MM.1S (cell line): ENCODE data around the gene CFL2.

Experiments used
- DNase-seq: peaks from one replicate; pipeline ENCODE4 v3.0.0-alpha.2; 2015
- H2AFZ ChIP-seq: fragments of 300-600 bp; sonication (generic); 2 replicates; pipeline ENCODE4 v1.6.0; 2016; ENCODE audit warnings: antibody characterized with exemption, low read length
- H3F3A ChIP-seq: fragments of 300-600 bp; sonication (generic); 2 replicates; pipeline ENCODE4 v1.6.1; 2016; ENCODE audit warnings: mild to moderate bottlenecking, antibody characterized with exemption, low read length, moderate library complexity, mixed read lengths; ENCODE audit not compliant: insufficient read depth
- H3K27ac ChIP-seq: fragments of 300-600 bp; sonication (generic); 2 replicates; pipeline ENCODE4 v1.5.1; 2016; ENCODE audit warnings: mild to moderate bottlenecking, low read length
- H3K27me3 ChIP-seq: fragments of 300-600 bp; sonication (generic); replicated peaks from 2 replicates; pipeline ENCODE4 v1.6.0; 2016; ENCODE audit warnings: low read length; ENCODE audit not compliant: insufficient read depth
- H3K36me3 ChIP-seq: fragments of 300-600 bp; sonication (generic); replicated peaks from 2 replicates; pipeline ENCODE4 v1.6.1; 2016; ENCODE audit warnings: mild to moderate bottlenecking, low read length, mixed read lengths; ENCODE audit not compliant: insufficient read depth
- H3K4me1 ChIP-seq: fragments of 300-600 bp; sonication (generic); 2 replicates; pipeline ENCODE4 v1.6.1; 2016; ENCODE audit warnings: low read length, mixed read lengths
- H3K4me2 ChIP-seq: fragments of 300-600 bp; sonication (generic); 2 replicates; pipeline ENCODE4 v1.6.0; 2016; ENCODE audit warnings: low read depth, low read length
- H3K4me3 ChIP-seq: fragments of 300-600 bp; sonication (generic); 2 replicates; pipeline ENCODE4 v1.5.1; 2016; ENCODE audit warnings: low read length, mixed read lengths
- H3K79me2 ChIP-seq: fragments of 300-600 bp; sonication (generic); 2 replicates; pipeline ENCODE4 v1.6.1; 2016; ENCODE audit warnings: mixed run types, low read length, mixed read lengths
- H3K9ac ChIP-seq: fragments of 300-600 bp; sonication (generic); 2 replicates; pipeline ENCODE4 v1.6.1; 2016; ENCODE audit warnings: low read length, mixed read lengths
- H3K9me2 ChIP-seq: fragments of 300-600 bp; sonication (generic); replicated peaks from 2 replicates; pipeline ENCODE4 v1.6.1; 2016; ENCODE audit warnings: mild to moderate bottlenecking, low read length, mixed read lengths; ENCODE audit not compliant: insufficient read depth
- H3K9me3 ChIP-seq: fragments of 300-600 bp; sonication (generic); replicated peaks from 2 replicates; pipeline ENCODE4 v1.6.1; 2016; ENCODE audit warnings: mild to moderate bottlenecking, low read length, mixed read lengths; ENCODE audit not compliant: insufficient read depth
- H4K20me1 ChIP-seq: fragments of 300-600 bp; sonication (generic); 2 replicates; pipeline ENCODE4 v1.6.1; 2016; ENCODE audit warnings: mild to moderate bottlenecking, low read length, moderate library complexity, mixed read lengths; ENCODE audit not compliant: insufficient read depth
- EZH2 ChIP-seq: fragments of 300-600 bp; sonication (generic); optimal IDR thresholded peaks from 2 replicates; pipeline ENCODE3; 2017; ENCODE audit warnings: low read depth, mild to moderate bottlenecking, antibody characterized with exemption, low read length, mixed read lengths
- EZH2phosphoT487 ChIP-seq: fragments of 300-600 bp; sonication (generic); IDR thresholded peaks from 2 replicates; pipeline ENCODE4 v1.6.1; 2018; ENCODE audit warnings: antibody characterized with exemption, low read length
- TF ChIP-seq, protein P1 (sequence below): fragments of 300-600 bp; sonication (generic); IDR thresholded peaks from 2 replicates; pipeline ENCODE4 v1.5.1; 2016; ENCODE audit warnings: antibody characterized with exemption, low read length, mixed read lengths

CFL2 gene

DNA sequence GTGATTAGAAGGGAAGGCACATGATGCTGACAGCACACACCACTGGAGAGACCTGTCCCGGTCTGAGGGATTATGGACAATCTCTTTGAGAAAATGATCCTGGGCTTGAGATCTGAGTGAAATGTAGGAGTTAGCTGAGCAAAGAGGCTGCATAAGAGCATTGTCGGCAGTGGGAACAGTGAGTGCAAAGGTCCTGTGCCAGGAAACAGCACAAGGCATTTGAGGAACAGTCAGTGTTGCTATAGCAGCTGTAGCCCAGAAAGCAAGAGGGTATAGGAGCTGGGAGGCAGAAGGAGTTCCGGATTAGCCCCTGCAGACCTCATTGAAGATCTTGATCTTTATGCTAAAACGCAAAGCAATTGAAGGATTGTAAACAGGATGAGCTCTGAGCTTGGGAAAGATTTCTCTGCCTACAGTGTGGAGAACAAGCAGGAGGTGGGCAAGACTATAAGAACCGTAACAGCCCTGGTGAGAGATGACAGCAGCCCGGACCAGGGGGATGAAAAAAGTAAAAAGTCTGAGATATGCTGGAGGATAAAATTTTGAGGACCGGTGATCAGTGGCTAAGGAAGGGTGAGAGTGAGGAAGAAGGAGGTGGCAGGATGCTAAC lies 28.5 kb downstream of the CFL2 start:
- H4K20me1 ChIP-seq: no peaks in the 10 kb centered on the region
- no peaks in the 10 kb centered on the region for H3K79me2 ChIP-seq
- no peaks in the 10 kb centered on the region for H3K4me1 ChIP-seq
- no peak overlapping the region for H3K4me2 ChIP-seq
- no peak for DNase-seq
- H3F3A ChIP-seq: no peaks in the 10 kb centered on the region
- TF ChIP-seq, protein P1, sequence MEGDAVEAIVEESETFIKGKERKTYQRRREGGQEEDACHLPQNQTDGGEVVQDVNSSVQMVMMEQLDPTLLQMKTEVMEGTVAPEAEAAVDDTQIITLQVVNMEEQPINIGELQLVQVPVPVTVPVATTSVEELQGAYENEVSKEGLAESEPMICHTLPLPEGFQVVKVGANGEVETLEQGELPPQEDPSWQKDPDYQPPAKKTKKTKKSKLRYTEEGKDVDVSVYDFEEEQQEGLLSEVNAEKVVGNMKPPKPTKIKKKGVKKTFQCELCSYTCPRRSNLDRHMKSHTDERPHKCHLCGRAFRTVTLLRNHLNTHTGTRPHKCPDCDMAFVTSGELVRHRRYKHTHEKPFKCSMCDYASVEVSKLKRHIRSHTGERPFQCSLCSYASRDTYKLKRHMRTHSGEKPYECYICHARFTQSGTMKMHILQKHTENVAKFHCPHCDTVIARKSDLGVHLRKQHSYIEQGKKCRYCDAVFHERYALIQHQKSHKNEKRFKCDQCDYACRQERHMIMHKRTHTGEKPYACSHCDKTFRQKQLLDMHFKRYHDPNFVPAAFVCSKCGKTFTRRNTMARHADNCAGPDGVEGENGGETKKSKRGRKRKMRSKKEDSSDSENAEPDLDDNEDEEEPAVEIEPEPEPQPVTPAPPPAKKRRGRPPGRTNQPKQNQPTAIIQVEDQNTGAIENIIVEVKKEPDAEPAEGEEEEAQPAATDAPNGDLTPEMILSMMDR: no peak
- TF ChIP-seq EZH2: no peak
- no peak for TF ChIP-seq EZH2phosphoT487
- H3K36me3 ChIP-seq: no peaks in the 10 kb centered on the region
- H3K27me3 ChIP-seq: no peaks in the 10 kb centered on the region
- H3K4me3 ChIP-seq: no peak overlapping the region
- H3K9ac ChIP-seq: no peak overlapping the region
- no peak overlapping the region for H2AFZ ChIP-seq
- no peaks in the 10 kb centered on the region for H3K9me2 ChIP-seq
- no peaks in the 10 kb centered on the region for H3K9me3 ChIP-seq
- H3K27ac ChIP-seq: no peak overlapping the region

DNA sequence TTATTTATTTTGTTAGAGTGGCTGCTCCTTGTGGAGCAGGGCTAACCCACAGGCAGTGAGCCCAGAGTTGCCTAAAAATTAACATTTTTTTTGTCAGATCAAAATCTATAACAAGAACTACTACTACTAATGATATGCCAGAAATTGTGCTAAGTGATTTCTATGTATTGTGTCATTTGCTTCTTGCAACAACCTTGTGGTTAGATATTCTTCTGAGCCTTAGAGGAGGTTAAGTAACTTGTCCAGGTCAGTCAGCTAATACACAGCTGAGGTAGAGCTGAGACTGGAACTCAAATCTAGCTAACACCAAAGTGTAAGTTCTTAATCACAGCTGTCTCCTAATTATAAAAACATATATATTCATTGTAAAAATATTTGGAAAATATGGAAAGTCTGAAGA lies 29.8 kb downstream of the CFL2 start:
- Histone ChIP-seq H3K9me3 (no peaks in the 10 kb centered on the region), H3K4me1 (no peaks in the 10 kb centered on the region), H3K4me3 (no peak overlapping the region), H3K9me2 (no peaks in the 10 kb centered on the region), H3F3A (no peaks in the 10 kb centered on the region), H3K9ac (no peak overlapping the region), H3K36me3 (no peaks in the 10 kb centered on the region), H3K4me2 (no peak overlapping the region), H2AFZ (no peak overlapping the region), H3K27ac (no peak overlapping the region), H3K79me2 (no peaks in the 10 kb centered on the region), H3K27me3 (no peaks in the 10 kb centered on the region), H4K20me1 (no peaks in the 10 kb centered on the region)
- TF ChIP-seq EZH2phosphoT487: no peak
- TF ChIP-seq EZH2: no peak
- TF ChIP-seq, protein P1: no peak
- no peak for DNase-seq

DNA sequence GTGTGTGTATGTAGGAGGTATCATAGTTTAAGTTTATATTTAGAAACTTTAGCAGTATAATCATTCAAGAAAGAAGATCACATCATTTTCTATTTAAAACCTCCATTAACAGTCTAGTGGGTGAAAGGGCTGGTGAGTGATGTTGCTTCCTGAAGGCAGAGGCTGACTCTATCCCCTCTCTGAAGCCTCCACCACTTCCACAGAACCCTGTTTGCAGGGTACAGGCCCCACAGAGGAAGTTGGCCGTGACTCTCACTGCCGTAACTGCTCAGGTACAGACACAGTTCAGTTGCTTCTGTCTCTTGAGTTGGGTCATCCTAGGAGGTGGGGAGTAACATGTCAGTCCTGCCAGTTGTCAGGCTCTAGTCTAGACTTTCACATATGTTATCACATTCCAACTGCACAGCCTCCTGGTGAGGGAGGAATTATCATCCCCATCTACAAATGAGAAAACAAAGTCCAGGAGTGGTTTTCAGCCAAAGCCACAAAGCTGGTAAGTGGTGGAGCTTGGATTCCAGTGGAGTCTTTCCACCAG lies 31.5 kb downstream of the CFL2 start:
- Histone ChIP-seq H3K9me3 (no peaks in the 10 kb centered on the region), H2AFZ (no peak overlapping the region), H3K27ac (no peak overlapping the region)

DNA sequence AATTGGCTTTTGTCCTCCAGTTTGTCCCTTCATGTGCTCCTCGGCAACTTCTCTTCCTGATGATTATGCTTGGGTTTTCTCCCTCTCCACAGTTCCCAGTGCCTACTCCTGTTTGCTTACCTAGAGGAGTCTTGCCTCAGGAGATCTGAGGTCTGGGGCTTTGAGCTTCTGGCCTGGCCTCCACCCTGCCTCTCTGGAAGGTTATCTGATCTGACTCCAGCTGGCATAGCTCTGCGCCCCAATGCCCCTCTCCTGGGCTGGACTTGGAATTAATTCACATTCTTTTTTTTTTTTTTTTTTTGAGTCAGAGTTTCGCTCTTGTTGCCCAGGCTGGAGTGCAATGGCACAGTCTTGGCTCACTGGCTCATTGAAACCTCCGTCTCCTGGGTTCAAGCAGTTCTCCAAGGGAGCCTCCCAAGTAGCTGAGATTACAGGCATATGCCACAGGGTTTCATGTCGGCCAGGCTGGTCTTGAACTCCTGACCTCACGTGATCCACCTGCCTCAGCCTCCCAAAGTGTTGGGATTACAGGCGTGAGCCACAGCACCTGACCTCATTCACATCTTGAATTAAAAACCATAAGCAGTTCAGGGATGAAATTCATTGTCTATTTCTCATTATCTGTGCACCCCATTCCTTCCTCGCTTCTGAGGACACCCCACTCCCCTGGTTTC lies 33.5 kb downstream of the CFL2 start:
- H3K27me3 ChIP-seq: no peaks in the 10 kb centered on the region
- no peaks in the 10 kb centered on the region for H3F3A ChIP-seq
- H3K27ac ChIP-seq: no peak overlapping the region
- H3K9me3 ChIP-seq: no peaks in the 10 kb centered on the region
- no peaks in the 10 kb centered on the region for H3K4me1 ChIP-seq
- no peaks in the 10 kb centered on the region for H3K36me3 ChIP-seq
- H2AFZ ChIP-seq: no peak overlapping the region
- no peaks in the 10 kb centered on the region for H3K79me2 ChIP-seq
- H3K9ac ChIP-seq: no peak overlapping the region
- no peak for TF ChIP-seq EZH2phosphoT487
- TF ChIP-seq, protein P1: no peak
- no peak for TF ChIP-seq EZH2
- no peak for DNase-seq
- no peak overlapping the region for H3K4me3 ChIP-seq
- no peaks in the 10 kb centered on the region for H4K20me1 ChIP-seq
- H3K4me2 ChIP-seq: no peak overlapping the region
- no peaks in the 10 kb centered on the region for H3K9me2 ChIP-seq

More for the DNA sequence above, 31.5 kb downstream of the CFL2 start:
- H3K4me1 ChIP-seq: no peaks in the 10 kb centered on the region
- H3K79me2 ChIP-seq: no peaks in the 10 kb centered on the region
- H3K27me3 ChIP-seq: no peaks in the 10 kb centered on the region
- no peaks in the 10 kb centered on the region for H3K9me2 ChIP-seq
- no peak for DNase-seq
- H3K4me3 ChIP-seq: no peak overlapping the region
- no peaks in the 10 kb centered on the region for H3F3A ChIP-seq
- H3K9ac ChIP-seq: no peak overlapping the region
- no peaks in the 10 kb centered on the region for H4K20me1 ChIP-seq
- H3K4me2 ChIP-seq: no peak overlapping the region
- no peaks in the 10 kb centered on the region for H3K36me3 ChIP-seq
- TF ChIP-seq EZH2phosphoT487: no peak
